Osteoblast (primary cell): ENCODE measurements around the gene AAGAB. TPM values are rescaled to one million over a fixed set of nuclear protein-coding genes. Genes with fewer than 3 reads are reported as not detected.
A peak's percentile ranks its signal among the peaks of the same experiment; 100 is the strongest.

Experiments used
- DNase-seq: peaks from one replicate; pipeline ENCODE4 v3.0.0; 2011; ENCODE audit warnings: low spot score, mixed read lengths; ENCODE audit not compliant: insufficient read length; ENCODE audit errors: missing footprints
- H2AFZ ChIP-seq: 2 replicates; pipeline ENCODE4 v1.6.0; 2011; ENCODE audit warnings: mild to moderate bottlenecking, low read length
- H3K27ac ChIP-seq: 2 replicates; pipeline ENCODE4 v1.5.1; 2011; ENCODE audit warnings: mild to moderate bottlenecking, low read depth, low read length, moderate library complexity
- H3K27me3 ChIP-seq: 2 replicates; pipeline ENCODE4 v1.6.0; 2012; ENCODE audit warnings: mild to moderate bottlenecking, control low read depth, inconsistent platforms, low read length, moderate library complexity; ENCODE audit not compliant: insufficient read depth
- H3K36me3 ChIP-seq: 2 replicates; pipeline ENCODE4 v1.5.1; 2011; ENCODE audit warnings: mild to moderate bottlenecking, low read length, control low read depth, moderate library complexity; ENCODE audit not compliant: insufficient read depth
- H3K4me1 ChIP-seq: 2 replicates; pipeline ENCODE4 v1.5.1; 2011; ENCODE audit warnings: mild to moderate bottlenecking, low read length, control low read depth, moderate library complexity; ENCODE audit not compliant: insufficient read depth
- H3K4me2 ChIP-seq: 2 replicates; pipeline ENCODE4 v1.6.0; 2011; ENCODE audit warnings: mild to moderate bottlenecking, low read length; ENCODE audit not compliant: insufficient read depth
- H3K4me3 ChIP-seq: fragments of 200-600 bp; sonication (generic); 3 replicates; pipeline ENCODE4 v1.5.1; 2012; ENCODE audit warnings: mild to moderate bottlenecking, low read length, inconsistent platforms; ENCODE audit not compliant: insufficient read depth
- H3K79me2 ChIP-seq: 2 replicates; pipeline ENCODE4 v1.6.0; 2012; ENCODE audit warnings: mild to moderate bottlenecking, low read length, control low read depth, inconsistent platforms; ENCODE audit not compliant: insufficient read depth
- H3K9me3 ChIP-seq: 2 replicates; pipeline ENCODE4 v1.5.1; 2011; ENCODE audit warnings: low read depth, low read length, control low read depth
- H4K20me1 ChIP-seq: 2 replicates; pipeline ENCODE4 v1.6.0; 2012; ENCODE audit warnings: mild to moderate bottlenecking, low read length, control low read depth; ENCODE audit not compliant: insufficient read depth
- CTCF ChIP-seq: IDR thresholded peaks from 2 replicates; pipeline ENCODE4 v1.5.1; 2011; ENCODE audit warnings: mild to moderate bottlenecking, low read depth, low read length, moderate library complexity; ENCODE audit errors: extremely low read depth
- total RNA-seq: library from RNA; depleted of rRNA; stranded (reverse); fragments of >200 nt; gene quantifications from 2 replicates; pipeline ENCODE4 v1.2.3, GENCODE V29; 2012

The AAGAB gene
- total RNA-seq, 1 donor: 51.0 TPM

DNA sequence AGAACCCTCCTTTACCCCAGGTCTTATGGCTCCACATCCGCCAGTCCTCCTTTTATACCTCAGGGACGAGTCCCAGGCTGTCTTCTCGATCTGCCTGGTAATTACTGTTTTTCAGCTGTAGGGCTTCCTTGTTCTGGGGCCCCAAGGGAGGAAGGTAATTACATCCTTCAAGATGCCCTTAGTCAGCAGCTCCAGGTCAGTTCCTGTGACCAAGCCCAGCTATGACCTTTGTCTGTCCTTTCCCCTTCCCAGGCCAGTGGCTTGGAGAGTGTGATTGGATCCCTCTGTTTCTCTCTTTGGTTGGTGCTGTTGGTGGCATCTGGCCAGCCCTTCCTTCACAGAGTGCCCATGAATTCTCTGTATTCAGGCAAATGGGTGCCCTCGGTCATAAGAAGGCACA is 92.6 kb downstream of the AAGAB start:
- peaks cover 91% of the 10 kb centered on the region for H3K79me2 ChIP-seq
- no peak overlapping the region for H2AFZ ChIP-seq
- H3K9me3 ChIP-seq: no peaks in the 10 kb centered on the region
- no peak overlapping the region for H3K4me3 ChIP-seq
- no peaks in the 10 kb centered on the region for H4K20me1 ChIP-seq
- H3K4me1 ChIP-seq: peaks cover 47% of the 10 kb centered on the region
- H3K27me3 ChIP-seq: no peaks in the 10 kb centered on the region
- peak; percentile 41 for DNase-seq
- no peak for TF ChIP-seq CTCF
- no peak overlapping the region for H3K4me2 ChIP-seq
- peaks cover 40% of the 10 kb centered on the region for H3K36me3 ChIP-seq
- peak overlapping the region; percentile 77 for H3K27ac ChIP-seq

DNA sequence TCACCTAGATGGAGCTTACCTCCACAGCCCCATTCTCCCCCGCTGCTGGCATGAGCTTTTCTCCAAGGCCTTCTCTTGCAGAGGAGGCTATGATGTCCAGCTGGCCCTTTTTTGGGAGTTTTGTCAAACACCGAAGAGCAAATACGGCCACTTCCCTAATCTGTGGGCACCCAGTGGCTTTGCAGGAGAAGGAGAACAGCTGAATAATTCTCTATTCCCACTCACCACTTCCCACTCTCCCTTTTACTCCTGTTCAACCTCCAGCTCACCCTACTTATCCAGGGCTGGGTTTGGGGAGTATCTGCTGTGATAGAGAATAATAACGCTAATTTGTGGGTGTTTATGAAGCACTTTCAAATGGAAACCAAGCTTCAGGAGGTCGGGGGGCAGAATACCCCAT is 93.0 kb downstream of the AAGAB start:
- Histone ChIP-seq H3K27ac (peak overlapping the region; percentile 77), H3K79me2 (peaks cover 91% of the 10 kb centered on the region), H3K4me1 (peaks cover 43% of the 10 kb centered on the region), H4K20me1 (no peaks in the 10 kb centered on the region), H3K4me2 (no peak overlapping the region), H3K9me3 (no peaks in the 10 kb centered on the region), H3K36me3 (peaks cover 38% of the 10 kb centered on the region), H2AFZ (no peak overlapping the region), H3K4me3 (no peak overlapping the region), H3K27me3 (no peaks in the 10 kb centered on the region)
- DNase-seq: no peak
- TF ChIP-seq CTCF: no peak

GRCh38 chr15:67158367-67158766 is 96.1 kb downstream of the AAGAB start:
- Histone ChIP-seq H3K36me3 (peaks cover 46% of the 10 kb centered on the region), H3K4me3 (no peak overlapping the region), H3K27ac (peak overlapping the region; percentile 54), H3K27me3 (no peaks in the 10 kb centered on the region), H3K4me2 (no peak overlapping the region), H3K79me2 (peaks cover 94% of the 10 kb centered on the region), H2AFZ (no peak overlapping the region), H3K4me1 (peaks cover 16% of the 10 kb centered on the region), H4K20me1 (no peaks in the 10 kb centered on the region), H3K9me3 (no peaks in the 10 kb centered on the region)
- TF ChIP-seq CTCF: no peak
- DNase-seq: no peak

GRCh38 chr15:67157521-67158252 is 96.8 kb downstream of the AAGAB start:
- Histone ChIP-seq H2AFZ (no peak overlapping the region), H3K4me1 (peaks cover 17% of the 10 kb centered on the region), H3K79me2 (peaks cover 94% of the 10 kb centered on the region), H4K20me1 (no peaks in the 10 kb centered on the region), H3K4me3 (no peak overlapping the region), H3K9me3 (no peaks in the 10 kb centered on the region), H3K27me3 (no peaks in the 10 kb centered on the region), H3K27ac (peak overlapping the region; percentile 54), H3K36me3 (peaks cover 52% of the 10 kb centered on the region), H3K4me2 (no peak overlapping the region)
- no peak for TF ChIP-seq CTCF
- no peak for DNase-seq
